HEK293T (cell line): ENCODE measurements around the gene BCL11A.

ENCODE experiments used
- FOXK2 ChIP-seq: fragments of 450-650 bp; IDR thresholded peaks from 2 replicates; pipeline ENCODE4 v1.6.1; 2016; ENCODE audit warnings: mild to moderate bottlenecking
- LEF1 ChIP-seq: fragments of 450-650 bp; IDR thresholded peaks from 2 replicates; pipeline ENCODE4 v1.6.1; 2017; ENCODE audit warnings: mild to moderate bottlenecking, borderline replicate concordance
- SUZ12 ChIP-seq: fragments of 450-650 bp; IDR thresholded peaks from 2 replicates; pipeline ENCODE4 v1.6.1; 2016; ENCODE audit warnings: mild to moderate bottlenecking
- TF ChIP-seq, protein P1 (sequence below): fragments of 450-650 bp; IDR thresholded peaks from 2 replicates; pipeline ENCODE4 v1.6.1; 2016

- TF ChIP-seq LEF1 (no peak), SUZ12 (no peak), FOXK2 (no peak)
- TF ChIP-seq, protein P1, sequence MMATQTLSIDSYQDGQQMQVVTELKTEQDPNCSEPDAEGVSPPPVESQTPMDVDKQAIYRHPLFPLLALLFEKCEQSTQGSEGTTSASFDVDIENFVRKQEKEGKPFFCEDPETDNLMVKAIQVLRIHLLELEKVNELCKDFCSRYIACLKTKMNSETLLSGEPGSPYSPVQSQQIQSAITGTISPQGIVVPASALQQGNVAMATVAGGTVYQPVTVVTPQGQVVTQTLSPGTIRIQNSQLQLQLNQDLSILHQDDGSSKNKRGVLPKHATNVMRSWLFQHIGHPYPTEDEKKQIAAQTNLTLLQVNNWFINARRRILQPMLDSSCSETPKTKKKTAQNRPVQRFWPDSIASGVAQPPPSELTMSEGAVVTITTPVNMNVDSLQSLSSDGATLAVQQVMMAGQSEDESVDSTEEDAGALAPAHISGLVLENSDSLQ: no peak
Measured at GRCh38 chr2:60465736-60466135, 87.7 kb downstream of the BCL11A start.
